Measurements from ENCODE around the gene LRRC8E.
"Not testable (repeated sequence)": the region's sequence is repeated elsewhere in the genome, so short reads cannot be mapped to it uniquely, and the experiment has no call there.

The LRRC8E gene

DNA sequence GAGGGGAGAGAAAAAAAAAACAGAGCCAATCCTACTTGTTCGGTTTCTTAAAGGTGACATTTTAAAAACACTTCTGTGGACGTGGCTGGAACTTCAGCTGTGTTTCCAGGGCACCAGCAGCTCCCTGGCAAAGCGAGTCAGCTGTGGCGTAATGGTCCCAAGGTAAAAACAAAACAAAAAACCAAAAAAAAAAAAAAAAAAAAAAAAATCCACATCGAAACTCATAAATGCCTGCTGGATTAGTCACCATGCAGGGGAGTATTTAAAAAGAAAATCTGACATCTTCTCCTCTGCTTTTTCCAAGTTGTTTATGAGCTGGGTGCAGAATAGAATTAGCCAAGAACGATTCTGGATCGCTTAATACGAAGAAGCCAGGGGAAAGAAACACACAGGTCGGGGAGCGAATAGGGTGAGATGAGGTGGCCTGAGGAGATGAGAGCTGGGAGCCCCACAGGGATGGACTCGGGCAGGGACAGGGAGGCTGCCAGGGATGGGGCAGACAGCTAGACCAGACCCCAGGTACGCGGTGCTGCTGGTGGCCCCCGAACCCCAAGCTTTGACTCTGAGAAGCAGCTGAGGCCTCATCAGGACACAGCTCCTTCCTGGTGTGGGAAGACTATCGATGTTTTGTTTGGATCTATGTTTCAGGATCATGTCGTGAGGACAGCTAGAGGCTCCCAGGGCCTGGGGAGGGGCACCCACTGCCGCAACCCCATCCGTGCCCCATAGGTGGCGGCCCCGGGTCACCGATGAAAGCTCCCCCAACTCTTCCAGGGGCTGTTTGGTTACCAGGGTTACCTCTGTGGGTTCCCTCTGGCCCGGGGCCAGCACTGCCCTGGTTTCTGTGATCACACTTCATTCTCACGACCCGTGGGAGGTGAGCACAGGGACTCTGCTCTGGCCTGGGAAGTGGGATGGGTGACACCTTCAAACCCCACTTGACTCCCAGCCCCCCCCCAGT, 40.7 kb downstream of the LRRC8E start:
- in situ Hi-C loops (cut with HindIII; ENCODE audit: low sequenced_read_pairs), result no loop called here

GRCh38 chr19:7930030-7930429, 41.7 kb downstream of the LRRC8E start:
- not testable (repeated sequence) for DNase-seq (ENCODE audit: low read depth, low spot score)

More for the DNA sequence above, 40.7 kb downstream of the LRRC8E start:
- TF ChIP-seq CTCF (IDR thresholded peaks at IDR 0.05; ENCODE audit: low read depth, low read length), result peak; percentile 49
- peak; percentile 79 for DNase-seq (ENCODE audit: low read depth, low spot score)
- H3K4me3 ChIP-seq (ENCODE audit: low read depth, low read length), result no peak overlapping the region

DNA sequence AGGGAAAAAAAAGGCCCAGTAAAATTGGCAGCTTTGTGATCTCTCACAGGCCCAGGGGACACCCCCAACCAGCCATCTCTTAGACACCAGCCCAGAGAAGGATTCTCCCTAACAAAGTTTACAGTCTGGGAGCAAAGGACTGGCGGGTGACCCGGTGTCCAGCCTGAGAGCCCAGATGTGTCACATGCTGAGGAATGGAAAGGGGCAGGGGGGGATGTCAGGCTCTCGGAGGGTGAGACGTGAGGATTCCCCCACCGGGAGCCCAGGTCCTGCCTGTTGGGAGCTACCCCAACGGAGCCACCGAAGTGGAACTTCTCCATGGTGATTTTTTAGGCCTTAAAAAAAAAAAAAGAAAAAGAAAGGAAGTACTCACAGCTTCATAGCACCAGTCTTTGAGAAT, 42.5 kb downstream of the LRRC8E start:
- no peak for TF ChIP-seq CTCF (IDR thresholded peaks at IDR 0.05; ENCODE audit: low read depth, low read length)
- in situ Hi-C loops (cut with HindIII; ENCODE audit: low sequenced_read_pairs), result no loop called here
- no peak for DNase-seq (ENCODE audit: low read depth, low spot score)
- no peak overlapping the region for H3K4me3 ChIP-seq (ENCODE audit: low read depth, low read length)

More at GRCh38 chr19:7930030-7930429, 41.7 kb downstream of the LRRC8E start:
- H3K4me3 ChIP-seq (ENCODE audit: low read depth, low read length); in situ Hi-C loops (cut with HindIII; ENCODE audit: low sequenced_read_pairs): not testable (repeated sequence)

- DNase-seq (ENCODE audit: low read depth, low spot score), result no peak
- in situ Hi-C loops (cut with HindIII; ENCODE audit: low sequenced_read_pairs), result no loop called here
- TF ChIP-seq CTCF (IDR thresholded peaks at IDR 0.05; ENCODE audit: low read depth, low read length), result no peak
- no peak overlapping the region for H3K4me3 ChIP-seq (ENCODE audit: low read depth, low read length)
These were observed 43.1 kb downstream of the LRRC8E start for GRCh38 chr19:7931221-7932061.

- no peak for DNase-seq (ENCODE audit: low read depth, low spot score)
- no peak overlapping the region for H3K4me3 ChIP-seq (ENCODE audit: low read depth, low read length)
- in situ Hi-C loops (cut with HindIII; ENCODE audit: low sequenced_read_pairs), result no loop called here
- TF ChIP-seq CTCF (IDR thresholded peaks at IDR 0.05; ENCODE audit: low read depth, low read length), result no peak
These were observed 44.1 kb downstream of the LRRC8E start for GRCh38 chr19:7932276-7932929.

DNA sequence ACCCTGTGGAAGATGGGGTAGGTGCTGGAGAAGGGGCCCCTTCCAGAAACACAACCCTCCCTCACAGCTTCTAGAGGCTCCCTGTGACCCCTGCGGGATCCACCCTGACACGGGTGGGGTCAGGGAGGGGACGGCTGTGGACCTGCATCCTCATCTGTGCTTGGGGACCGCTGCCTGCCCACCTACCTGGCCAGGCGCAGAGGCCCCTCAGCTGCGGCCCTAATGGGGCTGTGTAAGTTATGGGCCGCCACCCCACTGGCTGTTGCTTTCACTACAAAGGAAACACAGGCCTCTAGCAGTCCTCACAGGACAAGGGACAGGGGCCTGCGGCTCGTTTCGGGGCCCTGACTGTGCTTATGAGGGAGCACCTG, 44.6 kb downstream of the LRRC8E start:
- TF ChIP-seq CTCF (IDR thresholded peaks at IDR 0.05; ENCODE audit: low read depth, low read length), result no peak
- DNase-seq (ENCODE audit: low read depth, low spot score), result no peak
- H3K4me3 ChIP-seq (ENCODE audit: low read depth, low read length), result no peak overlapping the region
- in situ Hi-C loops (cut with HindIII; ENCODE audit: low sequenced_read_pairs), result no loop called here

Measured in astrocyte of the spinal cord (primary cell).